Measurements from ENCODE around the gene CHRNA4. TPM values are rescaled to one million over a fixed set of nuclear protein-coding genes. Genes with fewer than 3 reads are reported as not detected.

CHRNA4 gene
- total and polyA plus RNA-seq, 2 of the 13 experiments (the other 11 are each of a cell fraction or from before 2014, with no cell fraction given) = not detected

DNA sequence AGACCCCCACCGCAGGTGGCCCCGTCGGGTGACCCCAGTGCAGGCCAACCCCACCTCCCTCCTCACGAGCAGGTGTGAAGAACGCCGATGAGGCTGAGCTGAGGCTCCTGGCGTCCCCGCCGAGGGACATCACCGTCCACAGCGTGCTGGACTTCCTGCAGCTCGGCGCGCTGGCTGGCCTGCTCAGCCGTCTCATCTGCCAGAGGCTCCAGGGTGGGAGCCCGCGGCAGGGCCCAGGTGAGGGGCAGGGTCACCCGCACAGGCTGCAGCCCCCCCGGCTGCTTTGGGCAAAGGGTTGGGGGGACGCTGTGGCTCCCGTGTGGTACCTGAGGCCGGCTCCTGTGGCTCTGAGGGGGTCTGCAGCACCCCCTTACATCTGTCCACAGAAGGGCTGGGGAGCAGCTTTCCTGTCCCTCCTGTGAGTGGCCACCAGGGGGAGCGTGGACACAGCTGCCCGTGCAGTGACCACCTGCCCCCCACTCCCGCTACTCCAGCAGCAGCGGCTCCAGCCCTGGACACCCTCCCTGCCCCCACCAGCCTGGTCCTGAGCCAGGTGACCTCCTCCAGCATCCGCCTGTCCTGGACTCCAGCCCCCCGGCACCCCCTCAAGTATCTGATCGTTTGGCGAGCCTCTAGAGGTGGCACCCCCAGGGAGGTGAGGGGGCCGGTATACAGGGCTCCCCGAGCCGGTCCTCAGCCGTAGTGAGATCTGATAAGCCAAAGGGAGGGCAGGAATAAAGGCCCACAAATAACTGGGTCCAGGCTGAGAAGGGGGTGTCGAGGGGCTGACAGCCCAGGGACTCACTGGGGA, 51.7 kb downstream of the CHRNA4 start (continued):
- TF ChIP-seq ZNF251 (CRISPR knock-in tag; IDR thresholded peaks at IDR 0.05) (no peak), ZNF562 (CRISPR knock-in tag; IDR thresholded peaks at IDR 0.05; ENCODE audit: borderline replicate concordance) (no peak), PCBP1 (IDR thresholded peaks at IDR 0.05; ENCODE audit: borderline replicate concordance, low read depth, low read length) (0 out of 2 replicates have a peak, but pooled peaks have one; percentile 42), NR2F1 (CRISPR knock-in tag; IDR thresholded peaks at IDR 0.05) (no peak), ZNF292 (CRISPR knock-in tag; IDR thresholded peaks at IDR 0.05; ENCODE audit: borderline replicate concordance, low read depth) (no peak), ZNF773 (CRISPR knock-in tag; IDR thresholded peaks at IDR 0.05; ENCODE audit: borderline replicate concordance) (no peak), ZBTB38 (CRISPR knock-in tag; IDR thresholded peaks at IDR 0.05) (no peak), KDM2A (CRISPR knock-in tag; IDR thresholded peaks at IDR 0.05; ENCODE audit: borderline replicate concordance, low read depth) (peak; percentile 49; the same call in 1 of the 2 replicates), SP4 (CRISPR knock-in tag; IDR thresholded peaks at IDR 0.05) (no peak), ZSCAN25 (CRISPR knock-in tag; IDR thresholded peaks at IDR 0.05) (no peak)
- TF ChIP-seq, protein P1, sequence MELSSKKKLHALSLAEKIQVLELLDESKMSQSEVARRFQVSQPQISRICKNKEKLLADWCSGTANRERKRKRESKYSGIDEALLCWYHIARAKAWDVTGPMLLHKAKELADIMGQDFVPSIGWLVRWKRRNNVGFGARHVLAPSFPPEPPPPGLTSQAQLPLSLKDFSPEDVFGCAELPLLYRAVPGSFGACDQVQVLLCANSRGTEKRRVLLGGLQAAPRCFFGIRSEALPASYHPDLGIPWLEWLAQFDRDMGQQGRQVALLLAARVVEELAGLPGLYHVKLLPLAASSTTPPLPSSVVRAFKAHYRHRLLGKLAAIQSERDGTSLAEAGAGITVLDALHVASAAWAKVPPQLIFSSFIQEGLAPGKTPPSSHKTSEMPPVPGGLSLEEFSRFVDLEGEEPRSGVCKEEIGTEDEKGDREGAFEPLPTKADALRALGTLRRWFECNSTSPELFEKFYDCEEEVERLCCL (CRISPR knock-in tag; IDR thresholded peaks at IDR 0.05; ENCODE audit: borderline replicate concordance) = no peak
- TF ChIP-seq, protein P2, sequence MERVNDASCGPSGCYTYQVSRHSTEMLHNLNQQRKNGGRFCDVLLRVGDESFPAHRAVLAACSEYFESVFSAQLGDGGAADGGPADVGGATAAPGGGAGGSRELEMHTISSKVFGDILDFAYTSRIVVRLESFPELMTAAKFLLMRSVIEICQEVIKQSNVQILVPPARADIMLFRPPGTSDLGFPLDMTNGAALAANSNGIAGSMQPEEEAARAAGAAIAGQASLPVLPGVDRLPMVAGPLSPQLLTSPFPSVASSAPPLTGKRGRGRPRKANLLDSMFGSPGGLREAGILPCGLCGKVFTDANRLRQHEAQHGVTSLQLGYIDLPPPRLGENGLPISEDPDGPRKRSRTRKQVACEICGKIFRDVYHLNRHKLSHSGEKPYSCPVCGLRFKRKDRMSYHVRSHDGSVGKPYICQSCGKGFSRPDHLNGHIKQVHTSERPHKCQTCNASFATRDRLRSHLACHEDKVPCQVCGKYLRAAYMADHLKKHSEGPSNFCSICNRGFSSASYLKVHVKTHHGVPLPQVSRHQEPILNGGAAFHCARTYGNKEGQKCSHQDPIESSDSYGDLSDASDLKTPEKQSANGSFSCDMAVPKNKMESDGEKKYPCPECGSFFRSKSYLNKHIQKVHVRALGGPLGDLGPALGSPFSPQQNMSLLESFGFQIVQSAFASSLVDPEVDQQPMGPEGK (CRISPR knock-in tag; IDR thresholded peaks at IDR 0.05) = peak; percentile 85
- TF ChIP-seq, protein P3, sequence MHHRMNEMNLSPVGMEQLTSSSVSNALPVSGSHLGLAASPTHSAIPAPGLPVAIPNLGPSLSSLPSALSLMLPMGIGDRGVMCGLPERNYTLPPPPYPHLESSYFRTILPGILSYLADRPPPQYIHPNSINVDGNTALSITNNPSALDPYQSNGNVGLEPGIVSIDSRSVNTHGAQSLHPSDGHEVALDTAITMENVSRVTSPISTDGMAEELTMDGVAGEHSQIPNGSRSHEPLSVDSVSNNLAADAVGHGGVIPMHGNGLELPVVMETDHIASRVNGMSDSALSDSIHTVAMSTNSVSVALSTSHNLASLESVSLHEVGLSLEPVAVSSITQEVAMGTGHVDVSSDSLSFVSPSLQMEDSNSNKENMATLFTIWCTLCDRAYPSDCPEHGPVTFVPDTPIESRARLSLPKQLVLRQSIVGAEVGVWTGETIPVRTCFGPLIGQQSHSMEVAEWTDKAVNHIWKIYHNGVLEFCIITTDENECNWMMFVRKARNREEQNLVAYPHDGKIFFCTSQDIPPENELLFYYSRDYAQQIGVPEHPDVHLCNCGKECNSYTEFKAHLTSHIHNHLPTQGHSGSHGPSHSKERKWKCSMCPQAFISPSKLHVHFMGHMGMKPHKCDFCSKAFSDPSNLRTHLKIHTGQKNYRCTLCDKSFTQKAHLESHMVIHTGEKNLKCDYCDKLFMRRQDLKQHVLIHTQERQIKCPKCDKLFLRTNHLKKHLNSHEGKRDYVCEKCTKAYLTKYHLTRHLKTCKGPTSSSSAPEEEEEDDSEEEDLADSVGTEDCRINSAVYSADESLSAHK (CRISPR knock-in tag; IDR thresholded peaks at IDR 0.05; ENCODE audit: borderline replicate concordance) = no peak
- TF ChIP-seq, protein P4, sequence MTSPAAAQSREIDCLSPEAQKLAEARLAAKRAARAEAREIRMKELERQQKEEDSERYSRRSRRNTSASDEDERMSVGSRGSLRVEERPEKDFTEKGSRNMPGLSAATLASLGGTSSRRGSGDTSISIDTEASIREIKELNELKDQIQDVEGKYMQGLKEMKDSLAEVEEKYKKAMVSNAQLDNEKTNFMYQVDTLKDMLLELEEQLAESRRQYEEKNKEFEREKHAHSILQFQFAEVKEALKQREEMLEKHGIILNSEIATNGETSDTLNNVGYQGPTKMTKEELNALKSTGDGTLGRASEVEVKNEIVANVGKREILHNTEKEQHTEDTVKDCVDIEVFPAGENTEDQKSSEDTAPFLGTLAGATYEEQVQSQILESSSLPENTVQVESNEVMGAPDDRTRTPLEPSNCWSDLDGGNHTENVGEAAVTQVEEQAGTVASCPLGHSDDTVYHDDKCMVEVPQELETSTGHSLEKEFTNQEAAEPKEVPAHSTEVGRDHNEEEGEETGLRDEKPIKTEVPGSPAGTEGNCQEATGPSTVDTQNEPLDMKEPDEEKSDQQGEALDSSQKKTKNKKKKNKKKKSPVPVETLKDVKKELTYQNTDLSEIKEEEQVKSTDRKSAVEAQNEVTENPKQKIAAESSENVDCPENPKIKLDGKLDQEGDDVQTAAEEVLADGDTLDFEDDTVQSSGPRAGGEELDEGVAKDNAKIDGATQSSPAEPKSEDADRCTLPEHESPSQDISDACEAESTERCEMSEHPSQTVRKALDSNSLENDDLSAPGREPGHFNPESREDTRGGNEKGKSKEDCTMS (CRISPR knock-in tag; conservative IDR thresholded peaks at IDR 0.05) = no peak
- TF ChIP-seq, protein P5, sequence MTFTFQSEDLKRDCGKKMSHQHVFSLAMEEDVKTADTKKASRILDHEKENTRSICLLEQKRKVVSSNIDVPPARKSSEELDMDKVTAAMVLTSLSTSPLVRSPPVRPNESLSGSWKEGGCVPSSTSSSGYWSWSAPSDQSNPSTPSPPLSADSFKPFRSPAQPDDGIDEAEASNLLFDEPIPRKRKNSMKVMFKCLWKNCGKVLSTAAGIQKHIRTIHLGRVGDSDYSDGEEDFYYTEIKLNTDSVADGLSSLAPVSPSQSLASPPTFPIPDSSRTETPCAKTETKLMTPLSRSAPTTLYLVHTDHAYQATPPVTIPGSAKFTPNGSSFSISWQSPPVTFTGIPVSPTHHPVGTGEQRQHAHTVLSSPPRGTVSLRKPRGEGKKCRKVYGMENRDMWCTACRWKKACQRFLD (CRISPR knock-in tag; IDR thresholded peaks at IDR 0.05; ENCODE audit: borderline replicate concordance) = no peak
- TF ChIP-seq, protein P6, sequence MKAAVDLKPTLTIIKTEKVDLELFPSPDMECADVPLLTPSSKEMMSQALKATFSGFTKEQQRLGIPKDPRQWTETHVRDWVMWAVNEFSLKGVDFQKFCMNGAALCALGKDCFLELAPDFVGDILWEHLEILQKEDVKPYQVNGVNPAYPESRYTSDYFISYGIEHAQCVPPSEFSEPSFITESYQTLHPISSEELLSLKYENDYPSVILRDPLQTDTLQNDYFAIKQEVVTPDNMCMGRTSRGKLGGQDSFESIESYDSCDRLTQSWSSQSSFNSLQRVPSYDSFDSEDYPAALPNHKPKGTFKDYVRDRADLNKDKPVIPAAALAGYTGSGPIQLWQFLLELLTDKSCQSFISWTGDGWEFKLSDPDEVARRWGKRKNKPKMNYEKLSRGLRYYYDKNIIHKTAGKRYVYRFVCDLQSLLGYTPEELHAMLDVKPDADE (CRISPR knock-in tag; IDR thresholded peaks at IDR 0.05) = 0 out of 2 replicates have a peak, but pooled peaks have one; percentile 70
